ENCODE results near the gene SLC10A7. TPM values are rescaled to one million over a fixed set of nuclear protein-coding genes. Genes with fewer than 3 reads are reported as not detected.

Gene SLC10A7
- total and polyA plus RNA-seq, 9 of the 15 experiments (the other 6 are each of a cell fraction or from before 2014, with no cell fraction given): 6.4 to 22.8 (median 16.1) TPM

GRCh38 chr4:146210890-146211289 lies 310.9 kb downstream of the SLC10A7 start:
- CTCF ChIA-PET (ENCODE audit: low intra/inter-chr PET ratio): no interaction called here

More at GRCh38 chr4:146210890-146211289, 310.9 kb downstream of the SLC10A7 start:
- no peaks in the 10 kb centered on the region for H3K36me3 ChIP-seq (ENCODE audit: control insufficient read depth, insufficient read depth, low read length)
- no peaks in the 10 kb centered on the region for H3K4me1 ChIP-seq (replicated peaks in 1 of 2; ENCODE audit: control insufficient read depth in 2 of 2, insufficient read depth in 2 of 2, low read length in 2 of 2)
- POLR2A ChIA-PET: no interaction called here
- H3K9me3 ChIP-seq (replicated peaks; ENCODE audit: control insufficient read depth, insufficient read depth, low read depth, low read length): no peaks in the 10 kb centered on the region
- in situ Hi-C loops (cut with MboI) (no loop called here), intact Hi-C loops (cut with micrococcal nuclease) (no loop called here)
- H3K79me2 ChIP-seq (ENCODE audit: control insufficient read depth, insufficient read depth, low read length): no peaks in the 10 kb centered on the region
- 0% methylated on average over 2 of the region's 2 CpGs for WGBS (ENCODE audit: insufficient coverage, low coverage, missing lambda C conversion rate)
- TF ChIP-seq ATF6 (CRISPR knock-in tag; IDR thresholded peaks at IDR 0.05): no peak
- no peak for TF ChIP-seq ZNF444 (CRISPR knock-in tag; IDR thresholded peaks at IDR 0.05)
- TF ChIP-seq, protein P1, sequence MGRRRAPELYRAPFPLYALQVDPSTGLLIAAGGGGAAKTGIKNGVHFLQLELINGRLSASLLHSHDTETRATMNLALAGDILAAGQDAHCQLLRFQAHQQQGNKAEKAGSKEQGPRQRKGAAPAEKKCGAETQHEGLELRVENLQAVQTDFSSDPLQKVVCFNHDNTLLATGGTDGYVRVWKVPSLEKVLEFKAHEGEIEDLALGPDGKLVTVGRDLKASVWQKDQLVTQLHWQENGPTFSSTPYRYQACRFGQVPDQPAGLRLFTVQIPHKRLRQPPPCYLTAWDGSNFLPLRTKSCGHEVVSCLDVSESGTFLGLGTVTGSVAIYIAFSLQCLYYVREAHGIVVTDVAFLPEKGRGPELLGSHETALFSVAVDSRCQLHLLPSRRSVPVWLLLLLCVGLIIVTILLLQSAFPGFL (CRISPR knock-in tag; IDR thresholded peaks at IDR 0.05): no peak
- no peak for TF ChIP-seq HDAC3 (IDR thresholded peaks at IDR 0.05; ENCODE audit: borderline replicate concordance, partially characterized antibody)
- no peak for TF ChIP-seq ZNF239 (CRISPR knock-in tag; IDR thresholded peaks at IDR 0.05)
- no peak for TF ChIP-seq MED1 (CRISPR knock-in tag; IDR thresholded peaks at IDR 0.05; ENCODE audit: borderline replicate concordance)
- TF ChIP-seq NR1H2 (CRISPR knock-in tag; IDR thresholded peaks at IDR 0.05): no peak
- TF ChIP-seq STAT5A (IDR thresholded peaks at IDR 0.05; ENCODE audit: borderline replicate concordance, low read length): no peak
- TF ChIP-seq PKNOX1 (IDR thresholded peaks at IDR 0.05): no peak
- no peak for TF ChIP-seq ARID3B (CRISPR knock-in tag; IDR thresholded peaks at IDR 0.05; ENCODE audit: borderline replicate concordance)
- no peak for TF ChIP-seq ZNF184 (CRISPR knock-in tag; IDR thresholded peaks at IDR 0.05)
- TF ChIP-seq YY1 (IDR thresholded peaks at IDR 0.05; ENCODE audit: borderline replicate concordance in 1 of 3, control insufficient read depth in 1 of 3, extremely low read depth in 1 of 3, insufficient read depth in 3 of 3, insufficient read length in 1 of 3, insufficient replicate concordance in 2 of 3, low read depth in 1 of 3, low read length in 2 of 3): no peak
- TF ChIP-seq ZNF23 (CRISPR knock-in tag; IDR thresholded peaks at IDR 0.05): no peak
- no peak for TF ChIP-seq ZSCAN29 (IDR thresholded peaks at IDR 0.05)
- no peak for TF ChIP-seq DACH1 (IDR thresholded peaks at IDR 0.05; ENCODE audit: partially characterized antibody)
- no peak for TF ChIP-seq ZC3H8 (IDR thresholded peaks at IDR 0.05)
- no TSS peak for BruUV-seq (replicated peaks)
- no peak for ATAC-seq
- no peak overlapping the region for H3K27ac ChIP-seq (ENCODE audit: extremely low read depth, low read depth, low read length)
- no peak overlapping the region for H3K4me2 ChIP-seq (ENCODE audit: insufficient read depth, low read length)
- H3K9me1 ChIP-seq (ENCODE audit: control insufficient read depth, insufficient read depth, low read length): no peaks in the 10 kb centered on the region
- H4K20me1 ChIP-seq (replicated peaks; ENCODE audit: control insufficient read depth, insufficient read depth, low read length): no peaks in the 10 kb centered on the region
- H2AFZ ChIP-seq (ENCODE audit: low read depth, low read length): no peak overlapping the region
- peaks cover 19 to 27% of the 10 kb centered on the region in 2 experiments; a peak in 4 of 5 replicates for H3K27me3 ChIP-seq (ENCODE audit: control insufficient read depth in 2 of 2, insufficient read depth in 2 of 2, low read length in 2 of 2)
- no peak for DNase-seq (ENCODE audit: extremely low read depth in 1 of 4, low spot score in 3 of 4)
- H3K4me3 ChIP-seq: no peak overlapping the region
- H3K9ac ChIP-seq (ENCODE audit: insufficient read depth in 1 of 2, low read depth in 2 of 2, low read length in 2 of 2): no peak overlapping the region
- FAIRE-seq: no peak

All from K562 (cell line).